BJ (cell line): ENCODE measurements around the gene COL21A1. TPM values are rescaled to one million over a fixed set of nuclear protein-coding genes. Genes with fewer than 3 reads are reported as not detected.

ENCODE experiments used
- CTCF ChIA-PET: fragments of 350-600 bp; formaldehyde crosslinking; extraction: SDS; loops from one replicate; lab custom pipeline; 2021; ENCODE audit warnings: antibody characterized with exemption, inconsistent platforms; lab: Yijun Ruan, JAX
- POLR2A ChIA-PET: fragments of 300-600 bp; sonication (Branson Sonifier 250); formaldehyde crosslinking; extraction: SDS; loops from one replicate; lab custom pipeline; 2021; ENCODE audit warnings: antibody characterized with exemption; lab: Charles Lee
- DNase-seq: peaks from one replicate; pipeline ENCODE4 v3.0.0-alpha.2; 2011; ENCODE audit warnings: low read depth
- H3K27me3 ChIP-seq: 2 replicates; pipeline ENCODE4 v1.6.0; 2011; ENCODE audit warnings: low read length; ENCODE audit not compliant: control insufficient read depth, insufficient read depth
- H3K36me3 ChIP-seq: 2 replicates; pipeline ENCODE4 v1.5.1; 2011; ENCODE audit warnings: low read length; ENCODE audit not compliant: control insufficient read depth, insufficient read depth
- H3K4me3 ChIP-seq: 2 replicates; pipeline ENCODE4 v1.5.1; 2011; ENCODE audit warnings: low read depth, mild to moderate bottlenecking, control low read depth, low read length
- CTCF ChIP-seq: IDR thresholded peaks from 2 replicates; pipeline ENCODE4 v1.5.1; 2011; ENCODE audit warnings: low read depth, mild to moderate bottlenecking, control low read depth, inconsistent platforms, low read length, moderate library complexity; ENCODE audit not compliant: insufficient read depth
- polyA plus RNA-seq: library from polyadenylated mRNA; depleted of rRNA; stranded (reverse); fragments of >200 nt; gene quantifications from 2 replicates; pipeline ENCODE4 v1.2.3, GENCODE V29; 2011

COL21A1 gene
- polyA plus RNA-seq, 1 experiment = 0.07 TPM

- no peak overlapping the region for H3K4me3 ChIP-seq
- no peaks in the 10 kb centered on the region for H3K27me3 ChIP-seq
- no peak for DNase-seq
- ChIA-PET CTCF (interaction anchor here (1.4 to 1.7 kb wide), 2 partner anchors 10 to 255 kb away, joined by 4 to 6 read pairs; no protein-coding TSS in a partner anchor), POLR2A (no interaction called here)
- no peak for TF ChIP-seq CTCF
- H3K36me3 ChIP-seq = no peaks in the 10 kb centered on the region
Measured at GRCh38 chr6:56037601-56038000, 209.8 kb downstream of the COL21A1 start.

DNA sequence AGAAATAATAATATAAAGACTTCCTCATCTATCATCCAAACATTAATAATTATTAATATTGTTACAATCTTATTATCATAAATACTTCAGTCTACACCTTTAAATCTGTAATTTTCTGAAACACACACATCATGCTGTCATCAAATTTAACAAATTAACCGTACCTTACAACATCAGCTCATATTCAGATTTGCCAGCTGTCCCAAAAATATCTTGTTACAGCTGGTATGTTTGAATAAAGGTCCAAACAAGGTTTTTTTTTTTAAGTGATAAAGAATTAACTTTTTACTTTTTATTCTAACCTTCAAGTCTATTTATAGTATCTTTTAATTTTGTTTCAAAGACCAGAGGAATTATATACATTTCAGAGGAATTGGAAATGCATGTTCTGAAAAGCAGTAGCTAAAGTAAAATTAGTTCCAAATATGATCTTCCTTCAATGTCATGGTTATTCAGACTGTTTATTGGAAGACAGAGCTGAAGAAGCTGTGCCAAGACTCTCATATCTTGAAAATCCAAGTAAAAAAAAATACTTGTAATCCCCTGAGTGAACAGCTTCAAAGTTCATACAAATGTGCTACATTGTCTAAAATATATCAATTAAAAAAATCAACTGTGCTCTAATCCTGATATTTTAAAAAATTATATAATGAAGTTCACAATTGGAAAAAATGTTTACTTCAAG lies 210.3 kb downstream of the COL21A1 start:
- DNase-seq = no peak
- ChIA-PET POLR2A (no interaction called here), CTCF (interaction anchor here (0.6 to 1.7 kb wide), 3 partner anchors 10 to 558 kb away, joined by 3 to 6 read pairs (median 4); no protein-coding TSS in a partner anchor)
- no peaks in the 10 kb centered on the region for H3K36me3 ChIP-seq
- H3K27me3 ChIP-seq = no peaks in the 10 kb centered on the region
- TF ChIP-seq CTCF = no peak
- H3K4me3 ChIP-seq = no peak overlapping the region

- TF ChIP-seq CTCF = no peak
- ChIA-PET CTCF (no interaction called here), POLR2A (no interaction called here)
- H3K27me3 ChIP-seq = no peaks in the 10 kb centered on the region
- no peak overlapping the region for H3K4me3 ChIP-seq
- no peaks in the 10 kb centered on the region for H3K36me3 ChIP-seq
- no peak for DNase-seq
Measured at GRCh38 chr6:56033401-56033800, 214.0 kb downstream of the COL21A1 start.

GRCh38 chr6:56032715-56033260 lies 214.6 kb downstream of the COL21A1 start:
- CTCF ChIA-PET = no interaction called here
- POLR2A ChIA-PET = no interaction called here
- Histone ChIP-seq H3K36me3 (no peaks in the 10 kb centered on the region), H3K27me3 (no peaks in the 10 kb centered on the region), H3K4me3 (no peak overlapping the region)
- no peak for DNase-seq
- TF ChIP-seq CTCF = no peak

- POLR2A ChIA-PET = no interaction called here
- TF ChIP-seq CTCF = no peak
- DNase-seq = no peak
- CTCF ChIA-PET = interaction anchor here (1.7 kb wide), 1 partner anchor 10 kb away, joined by 6 read pairs; no protein-coding TSS in a partner anchor
- Histone ChIP-seq H3K36me3 (no peaks in the 10 kb centered on the region), H3K4me3 (no peak overlapping the region), H3K27me3 (no peaks in the 10 kb centered on the region)
Measured at GRCh38 chr6:56027865-56028264, 219.5 kb downstream of the COL21A1 start.
